ENCODE data around the gene KIAA0513. TPM values are rescaled to one million over a fixed set of nuclear protein-coding genes. Genes with fewer than 3 reads are reported as not detected.

Gene KIAA0513
- total and polyA plus RNA-seq, 2 of the 13 experiments (the other 11 are each of a cell fraction or from before 2014, with no cell fraction given), result 1.8 TPM

- H3K9ac ChIP-seq (ENCODE audit: insufficient read depth, low read depth, low read length), result no peak overlapping the region
- intact Hi-C loops (cut with micrococcal nuclease; ENCODE audit: unreplicated experiment) (loop anchor here (2.0 kb wide), 1 partner anchor 19 kb away; no protein-coding TSS in a partner anchor), in situ Hi-C loops (cut with HindIII; ENCODE audit: extremely low pct_ligation_motif_present, low pct_unique_long_range_greater_than_20kb) (no loop called here)
- 99% methylated on average over 8 of the region's 8 CpGs for WGBS (ENCODE audit: low lambda C conversion rate)
- H3K36me3 ChIP-seq (replicated peaks in 1 of 2; ENCODE audit: control insufficient read depth in 1 of 2, insufficient read depth in 2 of 2, low read length in 2 of 2), result peaks cover 13 to 44% of the 10 kb centered on the region in 2 experiments
- H2AFZ ChIP-seq (ENCODE audit: low read length), result no peak overlapping the region
- peak overlapping the region; percentile 77 for H3K27ac ChIP-seq (ENCODE audit: extremely low read length, insufficient read depth, low read length)
- no TSS peak for BruUV-seq (replicated peaks)
- ChIA-PET CTCF (ENCODE audit: low intra/inter-chr PET ratio, low total read pairs) (no interaction called here), POLR2A (interaction anchor here (3.2 to 4.0 kb wide), 2 partner anchors 16 to 18 kb away, joined by 29 to 64 read pairs; partner anchors contain the start of gene ZDHHC7)
- no peak for DNase-seq (ENCODE audit: low spot score)
- no peaks in the 10 kb centered on the region for H3K9me3 ChIP-seq (ENCODE audit: low read length)
- no peak for ATAC-seq
- H3K4me2 ChIP-seq (ENCODE audit: low read depth, low read length), result no peak overlapping the region
- H3K4me1 ChIP-seq (ENCODE audit: insufficient read depth, low read length), result peaks cover 75% of the 10 kb centered on the region
- H4K20me1 ChIP-seq (ENCODE audit: insufficient read depth, low read length), result no peaks in the 10 kb centered on the region; the same call in 1 of the 2 replicates
- H3K27me3 ChIP-seq (ENCODE audit: control insufficient read depth in 1 of 2, insufficient read depth in 2 of 2, low read length in 2 of 2), result no peaks in the 10 kb centered on the region
- peaks cover 66% of the 10 kb centered on the region for H3K79me2 ChIP-seq (ENCODE audit: insufficient read depth, low read length)
- FAIRE-seq, result no peak
- TF ChIP-seq EP300 (IDR thresholded peaks at IDR 0.05; ENCODE audit: low read depth in 2 of 2, low read length in 2 of 2), result no peak
- no peak for TF ChIP-seq EP300 (CRISPR knock-in tag; IDR thresholded peaks at IDR 0.05; ENCODE audit: borderline replicate concordance)
- TF ChIP-seq SNRNP70 (IDR thresholded peaks at IDR 0.05; ENCODE audit: low read depth, low read length), result no peak
- TF ChIP-seq ZNF790 (CRISPR knock-in tag; IDR thresholded peaks at IDR 0.05; ENCODE audit: borderline replicate concordance), result 0 out of 2 replicates have a peak, but pooled peaks have one; percentile 10
- peak; percentile 12 for TF ChIP-seq TEAD3 (CRISPR knock-in tag; optimal IDR thresholded peaks at IDR 0.05; ENCODE audit: borderline replicate concordance)
- no peak overlapping the region for H3K4me3 ChIP-seq (replicated peaks in 1 of 3; ENCODE audit: insufficient read depth in 1 of 3, low read depth in 2 of 3, low read length in 3 of 3)
Observed at GRCh38 chr16:84995663-84996062, 31.9 kb upstream of the KIAA0513 start.

- BruUV-seq (replicated peaks), result no TSS peak
- Histone ChIP-seq H3K4me3 (replicated peaks in 1 of 3; ENCODE audit: insufficient read depth in 1 of 3, low read depth in 2 of 3, low read length in 3 of 3) (no peak overlapping the region), H3K4me1 (ENCODE audit: insufficient read depth, low read length) (peaks cover 82% of the 10 kb centered on the region), H4K20me1 (ENCODE audit: insufficient read depth, low read length) (no peaks in the 10 kb centered on the region; the same call in 1 of the 2 replicates), H3K4me2 (ENCODE audit: low read depth, low read length) (no peak overlapping the region), H3K36me3 (replicated peaks in 1 of 2; ENCODE audit: control insufficient read depth in 1 of 2, insufficient read depth in 2 of 2, low read length in 2 of 2) (peaks cover 10 to 39% of the 10 kb centered on the region in 2 experiments), H3K27me3 (ENCODE audit: control insufficient read depth in 1 of 2, insufficient read depth in 2 of 2, low read length in 2 of 2) (no peaks in the 10 kb centered on the region), H3K9ac (ENCODE audit: insufficient read depth, low read depth, low read length) (no peak overlapping the region), H3K27ac (ENCODE audit: extremely low read length, insufficient read depth, low read length) (peak overlapping the region; percentile 15), H3K79me2 (ENCODE audit: insufficient read depth, low read length) (peaks cover 66% of the 10 kb centered on the region), H2AFZ (ENCODE audit: low read length) (no peak overlapping the region), H3K9me3 (ENCODE audit: low read length) (no peaks in the 10 kb centered on the region)
- intact Hi-C loops (cut with micrococcal nuclease; ENCODE audit: unreplicated experiment), result no loop called here
- TF ChIP-seq ZNF644 (CRISPR knock-in tag; IDR thresholded peaks at IDR 0.05; ENCODE audit: low read depth), result no peak
- no peak for TF ChIP-seq ZNF737 (CRISPR knock-in tag; IDR thresholded peaks at IDR 0.05; ENCODE audit: borderline replicate concordance)
- no peak for TF ChIP-seq ZNF619 (CRISPR knock-in tag; IDR thresholded peaks at IDR 0.05)
- TF ChIP-seq DNMT1 (CRISPR knock-in tag; IDR thresholded peaks at IDR 0.05), result no peak
- no peak for TF ChIP-seq REXO4 (CRISPR knock-in tag; IDR thresholded peaks at IDR 0.05; ENCODE audit: borderline replicate concordance)
- no peak for TF ChIP-seq ZMAT3 (CRISPR knock-in tag; conservative IDR thresholded peaks at IDR 0.05)
- 0 out of 2 replicates have a peak, but pooled peaks have one; percentile 14 for TF ChIP-seq ZFY (CRISPR knock-in tag; IDR thresholded peaks at IDR 0.05)
- TF ChIP-seq SNRNP70 (IDR thresholded peaks at IDR 0.05; ENCODE audit: low read depth, low read length), result no peak
- TF ChIP-seq ZNF235 (CRISPR knock-in tag; IDR thresholded peaks at IDR 0.05; ENCODE audit: borderline replicate concordance), result no peak
- peak; percentile 14 for TF ChIP-seq RBM22 (optimal IDR thresholded peaks at IDR 0.05; ENCODE audit: low read length)
- no peak for TF ChIP-seq ZNF614 (CRISPR knock-in tag; IDR thresholded peaks at IDR 0.05; ENCODE audit: borderline replicate concordance)
- no peak for TF ChIP-seq ZNF589 (CRISPR knock-in tag; conservative IDR thresholded peaks at IDR 0.05)
- no peak for TF ChIP-seq ZSCAN31 (CRISPR knock-in tag; IDR thresholded peaks at IDR 0.05; ENCODE audit: low read depth)
- TF ChIP-seq AKAP8 (CRISPR knock-in tag; IDR thresholded peaks at IDR 0.05), result no peak
- ATAC-seq (no peak), FAIRE-seq (no peak), DNase-seq (ENCODE audit: low spot score) (no peak)
- WGBS (ENCODE audit: low lambda C conversion rate), result 94% methylated on average over 11 of the region's 11 CpGs
- ChIA-PET CTCF (ENCODE audit: low intra/inter-chr PET ratio, low total read pairs) (no interaction called here), POLR2A (interaction anchor here (3.2 to 4.0 kb wide), 2 partner anchors 15 to 19 kb away, joined by 29 to 64 read pairs; partner anchors contain the start of gene ZDHHC7)
- in situ Hi-C loops (cut with HindIII; ENCODE audit: extremely low pct_ligation_motif_present, low pct_unique_long_range_greater_than_20kb), result no loop called here
Observed at GRCh38 chr16:84996365-84996764, 31.2 kb upstream of the KIAA0513 start.

All from HepG2 (cell line).